Spleen (tissue), 13 donors: ENCODE data around the gene TMEM255B. TPM values are rescaled to one million over a fixed set of nuclear protein-coding genes. Genes with fewer than 3 reads are reported as not detected.

Experiments used
- DNase-seq: peaks from one replicate; pipeline ENCODE4 v3.0.0-alpha.2; 2020
- H3K27ac ChIP-seq, 8 donors: fragments of 200-600 bp; sonication (generic) in 7 of 8; 1 replicate in 4 of 8; 2 replicates in 4 of 8; pipeline versions ENCODE4 v1.5.0 to v1.8.0; 2016 to 2021; ENCODE audit warnings: inconsistent platforms in 4 of 8, mild to moderate bottlenecking in 4 of 8, moderate library complexity in 1 of 8
- H3K27me3 ChIP-seq, 7 donors: fragments of 200-600 bp; sonication (generic) in 6 of 7; replicated peaks in 1 of 7; 1 replicate in 4 of 7; 2 replicates in 3 of 7; pipeline versions ENCODE4 v1.5.0 to v1.8.0; 2016 to 2021; ENCODE audit warnings: inconsistent platforms in 3 of 7, mild to moderate bottlenecking in 1 of 7
- H3K36me3 ChIP-seq, 6 donors: fragments of 200-600 bp; sonication (generic) in 5 of 6; 1 replicate in 4 of 6; 2 replicates in 2 of 6; pipeline versions ENCODE4 v1.5.0 to v1.8.0; 2016 to 2021; ENCODE audit warnings: inconsistent platforms in 2 of 6
- H3K4me1 ChIP-seq, 6 donors: fragments of 200-600 bp; sonication (generic) in 5 of 6; 1 replicate in 3 of 6; 2 replicates in 3 of 6; pipeline versions ENCODE4 v1.5.0 to v1.8.0; 2016 to 2021; ENCODE audit warnings: inconsistent platforms in 3 of 6
- H3K4me3 ChIP-seq, 8 donors: fragments of 200-600 bp; sonication (generic) in 7 of 8; 1 replicate in 4 of 8; 2 replicates in 4 of 8; pipeline versions ENCODE4 v1.5.0 to v1.8.0; 2016 to 2021; ENCODE audit warnings: inconsistent platforms in 4 of 8, mild to moderate bottlenecking in 4 of 8, moderate library complexity in 2 of 8
- H3K9me3 ChIP-seq, 8 donors: fragments of 200-600 bp; sonication (generic) in 7 of 8; 1 replicate in 4 of 8; 2 replicates in 4 of 8; pipeline versions ENCODE4 v1.5.0 to v1.8.0; 2016 to 2021; ENCODE audit warnings: inconsistent platforms in 4 of 8
- CTCF ChIP-seq, 11 experiments: fragments of 200-600 bp in 7 of 11; fragments of 450-650 bp in 4 of 11; sonication (generic) in 4 of 11; IDR thresholded peaks in 8 of 11; conservative IDR thresholded peaks in 3 of 11; 1 replicate in 7 of 11; 2 replicates in 4 of 11; pipeline versions ENCODE4 v1.4.0 to v1.8.0; 2016 to 2021; ENCODE audit warnings: antibody characterized with exemption in 11 of 11, inconsistent platforms in 4 of 11, mild to moderate bottlenecking in 1 of 11
- POLR2A ChIP-seq, 3 donors: fragments of 450-650 bp; IDR thresholded peaks; one replicate each; pipeline ENCODE4 v1.5.1; 2017; ENCODE audit warnings: antibody characterized with exemption in 3 of 3, mild to moderate bottlenecking in 1 of 3
- POLR2AphosphoS5 ChIP-seq, 3 donors: sonication (generic); formaldehyde crosslinking; IDR thresholded peaks; one replicate each; pipeline ENCODE4 v1.5.1; 2017; ENCODE audit warnings: antibody characterized with exemption in 3 of 3
- WGBS, 5 donors: extraction: QIAGEN DNeasy Blood & Tissue Kit in 3 of 5; methylation state at CpG; one replicate each; pipeline versions ENCODE4 v1.1.5 to v1.1.7; 2013 to 2018; 5-methylcytosine and 5-hydroxymethylcytosine counted together
- intact Hi-C: fragments of 100-400 bp; cut with DNase I; formaldehyde crosslinking; loops from one replicate; pipeline ENCODE4 v1.15.0; 2023; ENCODE audit warnings: low total_unique reads
- long read RNA-seq, 2 donors: transcript quantifications; one replicate each; lab custom pipeline, GENCODE V29; 2026
- polyA plus RNA-seq, 3 donors: library from polyadenylated mRNA; stranded (reverse); fragments of 200-250 nt; gene quantifications; one replicate each; pipeline ENCODE4 v1.2.1, GENCODE V29; 2013
- total RNA-seq, 7 donors: library from RNA; depleted of rRNA in 3 of 7; stranded (reverse); fragments of >200 nt in 3 of 7; fragmentation: NEBNext Ultra II Directional in 4 of 7; extraction: Animal tissue kit (Norgen Biotek cat#: 25700) in 4 of 7; gene quantifications; one replicate each; pipeline versions ENCODE4 v1.1.0 to v1.2.1, GENCODE V29; 2016 to 2021
- donor health status: healthy with polysubstance abuse.
- donor health status: DM: no; HTN: no; CAD: no; lungs with moderate emphysema.
- donor health status: DM: no; HTN: no; CAD: no.
- donor health status: Bipolar disorder and iron deficiency.
- donor health status: healthy.
- donor health status: DM: no; HTN: no; CAD: no.
- donor health status: DM: yes; HTN: yes; CAD: no.

TMEM255B gene
- total RNA-seq (10 to 100 TPM in 6 of 7 donors, 1 to 10 TPM in 1; 5.7 to 26.9 (median 22.2) TPM), polyA plus RNA-seq (10 to 100 TPM in 2 of 3 donors, 1 to 10 TPM in 1; 6.0 to 13.0 (median 10.3) TPM)
- long read RNA-seq, donor 1, partial matches to known transcripts, result 0 of 2 reads
- long read RNA-seq, donor 1, other reads (novel, unspliced or antisense), result 0 of 2 reads
- long read RNA-seq, donor 2, full-length matches to known transcripts, result 1 of 1 reads
- long read RNA-seq, donor 2, partial matches to known transcripts, result 0 of 1 reads
- long read RNA-seq, donor 2, other reads (novel, unspliced or antisense), result 0 of 1 reads

- 1% methylated on average over 65 to 80 of the region's 80 CpGs for WGBS, 5 donors
- H3K27ac ChIP-seq, result peak within 1 kb of the TSS; percentile 68 to 98 (median 93)
- TF ChIP-seq CTCF (IDR thresholded peaks at IDR 0.05 in 8 of 11, conservative IDR thresholded peaks at IDR 0.05 in 3 of 11), result peak in 8 of 11 experiments; percentile 29 to 76 (median 66)
- TF ChIP-seq POLR2A (IDR thresholded peaks at IDR 0.05), result no peak
- TF ChIP-seq POLR2AphosphoS5 (IDR thresholded peaks at IDR 0.05), result peak; percentile 77 to 89 (median 81)
These were observed at the start of gene TMEM255B for GRCh38 chr13:113758651-113759524. TMEM255B (plus strand) TSS chr13:113759226; CDS start chr13:113759270, 44 bp downstream.

GRCh38 chr13:113722921-113723320 lies 36.1 kb upstream of the TMEM255B start:
- Histone ChIP-seq H3K27me3 (no peaks in the 10 kb centered on the region), H3K9me3 (peaks cover 0 to 15% (median 4%) of the 10 kb centered on the region in 8 donors), H3K36me3 (no peaks in the 10 kb centered on the region), H3K4me1 (peaks cover 0 to 22% (median 7%) of the 10 kb centered on the region in 6 donors), H3K4me3 (no peak overlapping the region), H3K27ac (no peak overlapping the region)
- WGBS, 5 donors, result 56 to 71% (median 63%) methylated on average over 3 to 9 of the region's 11 CpGs
- intact Hi-C loops, result no loop called here
- DNase-seq, result peak; percentile 78
- TF ChIP-seq POLR2AphosphoS5 (IDR thresholded peaks at IDR 0.05) (no peak), CTCF (IDR thresholded peaks at IDR 0.05 in 8 of 11, conservative IDR thresholded peaks at IDR 0.05 in 3 of 11) (no peak), POLR2A (IDR thresholded peaks at IDR 0.05) (no peak)

More at GRCh38 chr13:113758651-113759524, at the start of gene TMEM255B:
- no peaks in the 10 kb centered on the region for H3K36me3 ChIP-seq
- H3K4me3 ChIP-seq, result peak within 1 kb of the TSS; percentile 53 to 85 (median 75)
- H3K9me3 ChIP-seq, result no peaks in the 10 kb centered on the region
- peaks cover 0 to 51% (median 0%) of the 10 kb centered on the region in 7 donors for H3K27me3 ChIP-seq
- intact Hi-C loops, result no loop called here
- H3K4me1 ChIP-seq, result peaks cover 0 to 28% (median 18%) of the 10 kb centered on the region in 6 donors
- peak; percentile 96 for DNase-seq

- intact Hi-C loops, result no loop called here
- Histone ChIP-seq H3K4me1 (peaks cover 0 to 22% (median 7%) of the 10 kb centered on the region in 6 donors), H3K27me3 (peaks cover 0 to 3% (median 0%) of the 10 kb centered on the region in 7 donors), H3K9me3 (peaks cover 0 to 20% (median 4%) of the 10 kb centered on the region in 8 donors), H3K27ac (no peak overlapping the region), H3K4me3 (no peak overlapping the region), H3K36me3 (no peaks in the 10 kb centered on the region)
- DNase-seq, result peak; percentile 44
- TF ChIP-seq CTCF (IDR thresholded peaks at IDR 0.05 in 8 of 11, conservative IDR thresholded peaks at IDR 0.05 in 3 of 11), result no peak
- TF ChIP-seq POLR2A (IDR thresholded peaks at IDR 0.05), result no peak
- no peak for TF ChIP-seq POLR2AphosphoS5 (IDR thresholded peaks at IDR 0.05)
- WGBS, 5 donors, result 83 to 92% (median 84%) methylated on average over 13 of the region's 13 CpGs
These were observed 35.5 kb upstream of the TMEM255B start for GRCh38 chr13:113723410-113724015.
